ENCODE measurements around the gene KANK4.

Gene KANK4

DNA sequence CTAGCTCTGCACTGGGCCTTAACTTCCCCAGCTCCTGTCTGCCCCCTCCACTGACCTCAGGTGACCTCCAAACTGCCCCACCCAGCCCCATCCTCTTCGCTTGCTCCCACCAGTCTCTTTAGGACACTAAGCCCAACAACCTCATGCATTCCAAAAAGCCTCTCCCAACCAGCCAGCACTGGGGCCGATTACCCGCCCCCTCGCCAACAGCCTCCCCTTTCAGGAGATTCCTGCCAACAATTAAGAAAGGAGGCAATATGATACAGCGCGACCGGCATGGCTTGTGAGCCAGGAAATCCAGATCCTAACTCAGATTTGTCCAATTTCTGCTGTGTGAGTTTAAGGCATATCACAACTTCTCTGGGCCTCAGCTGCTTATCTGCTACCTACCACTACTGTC lies 14.7 kb downstream of the KANK4 start:
- DNase-seq, result no peak

DNA sequence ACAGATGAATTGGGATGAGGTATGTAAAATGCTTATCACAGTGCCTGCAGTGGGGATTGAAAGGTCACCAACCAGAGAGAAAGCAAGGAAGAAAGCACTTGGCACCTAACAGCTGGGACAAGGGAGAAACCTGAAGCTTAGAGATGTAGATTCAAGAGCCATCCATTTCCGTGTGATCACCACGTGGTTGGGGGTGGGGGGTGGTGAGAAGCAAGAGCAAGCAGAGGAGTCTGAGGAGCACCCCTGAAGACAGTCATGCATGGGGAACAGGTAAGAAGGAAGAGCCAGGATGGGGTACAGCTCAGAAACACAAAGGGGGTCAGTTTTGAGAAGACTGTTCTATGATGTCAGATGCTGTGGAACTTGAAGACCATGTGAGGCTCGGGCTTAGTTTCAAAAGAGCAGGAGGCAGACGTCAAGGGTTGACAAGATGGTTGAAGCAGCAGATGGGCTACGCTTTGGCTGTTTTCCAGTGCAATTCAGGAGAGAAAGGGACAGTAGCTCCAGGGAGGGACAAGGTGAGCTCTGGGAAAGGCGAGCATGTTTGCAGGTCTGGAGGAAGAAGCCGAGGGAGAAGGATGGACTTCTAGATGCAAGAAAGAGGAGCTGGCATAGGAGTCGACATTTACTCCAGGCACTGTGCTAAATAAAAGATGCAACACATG lies 17.4 kb downstream of the KANK4 start:
- DNase-seq, result no peak

DNA sequence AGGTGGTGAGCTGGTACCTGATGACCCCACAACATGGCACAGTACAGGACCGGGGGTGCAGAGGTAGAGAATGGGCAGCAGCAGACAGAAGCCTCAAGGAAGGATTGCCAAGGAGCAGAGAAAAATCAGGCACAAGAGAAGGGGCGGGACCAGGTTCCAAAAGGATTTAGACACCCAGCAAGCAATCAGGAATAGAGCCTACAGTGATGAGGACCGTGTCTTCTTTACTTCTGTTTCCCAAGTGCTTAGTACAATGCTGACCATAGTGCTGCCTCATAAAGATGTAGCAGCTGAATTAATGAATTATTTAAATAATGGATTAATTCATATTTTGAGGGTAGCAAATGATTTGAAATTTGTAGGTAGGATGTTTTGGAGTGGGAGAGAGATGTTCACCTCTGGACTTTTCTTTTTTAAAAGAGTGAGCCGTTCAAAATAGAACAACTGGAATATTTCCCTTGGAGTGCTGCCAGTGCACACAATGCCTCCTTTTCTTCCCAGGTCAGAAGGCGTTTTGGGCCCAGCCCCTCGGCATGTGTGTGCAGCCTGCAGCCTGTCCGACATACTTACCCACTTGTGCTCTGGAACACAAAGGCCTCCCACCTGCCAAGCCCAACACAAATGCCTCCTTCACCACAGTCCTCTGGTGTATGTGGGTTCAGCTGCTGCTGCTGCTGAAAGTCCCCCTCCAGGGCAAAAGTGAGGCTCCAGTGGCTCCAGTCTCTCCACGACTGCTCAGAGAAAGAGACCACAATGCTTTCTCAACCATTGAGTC lies 19.6 kb downstream of the KANK4 start:
- DNase-seq, result no peak

- DNase-seq, result peak; percentile 30 to 51
Measured at GRCh38 chr1:62295921-62296491, 23.2 kb downstream of the KANK4 start.

DNA sequence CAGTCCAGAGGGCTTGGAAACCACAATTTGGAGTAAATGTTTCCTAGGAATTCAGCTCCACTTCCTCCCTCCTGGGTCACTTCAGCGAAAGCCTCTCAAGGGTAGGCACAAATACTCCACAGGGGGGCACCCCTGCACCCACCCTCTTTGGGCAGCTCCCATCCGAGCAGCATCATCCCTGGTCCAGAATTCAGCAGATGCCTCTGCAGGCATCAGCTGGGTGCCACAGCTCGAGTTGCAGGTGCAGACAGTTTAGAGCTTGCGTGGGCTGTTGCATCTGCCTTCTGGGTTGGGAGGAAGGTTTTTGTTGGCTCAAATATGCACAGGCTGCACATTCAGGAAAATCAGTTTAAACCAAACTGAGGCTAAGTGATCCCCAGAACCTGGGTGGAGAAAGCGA lies 25.0 kb downstream of the KANK4 start:
- peak; percentile 24 to 27 for DNase-seq

- no peak for DNase-seq
Measured at GRCh38 chr1:62288662-62289061, 30.6 kb downstream of the KANK4 start.

DNA sequence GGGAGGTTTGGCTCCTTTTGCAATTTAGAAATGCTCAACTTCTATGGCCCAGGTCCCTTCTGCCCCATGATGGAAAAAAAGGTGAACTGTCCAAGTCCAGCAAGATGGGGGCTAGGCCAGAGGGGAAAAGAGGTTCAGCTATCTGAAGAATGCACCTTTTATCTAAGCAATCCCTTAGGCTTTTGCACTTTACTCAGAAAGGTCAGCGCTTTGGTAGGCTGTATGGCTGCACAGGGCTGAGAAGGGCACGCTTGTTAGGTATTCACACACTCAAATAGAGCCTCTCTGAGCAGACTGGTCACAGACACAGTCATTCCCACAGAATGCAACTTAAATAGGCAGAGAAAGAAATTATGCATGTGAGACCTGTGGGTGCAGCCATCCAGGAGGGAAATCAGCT lies 31.0 kb downstream of the KANK4 start:
- DNase-seq, result no peak

GRCh38 chr1:62286786-62287224 lies 32.4 kb downstream of the KANK4 start:
- DNase-seq, result no peak

DNA sequence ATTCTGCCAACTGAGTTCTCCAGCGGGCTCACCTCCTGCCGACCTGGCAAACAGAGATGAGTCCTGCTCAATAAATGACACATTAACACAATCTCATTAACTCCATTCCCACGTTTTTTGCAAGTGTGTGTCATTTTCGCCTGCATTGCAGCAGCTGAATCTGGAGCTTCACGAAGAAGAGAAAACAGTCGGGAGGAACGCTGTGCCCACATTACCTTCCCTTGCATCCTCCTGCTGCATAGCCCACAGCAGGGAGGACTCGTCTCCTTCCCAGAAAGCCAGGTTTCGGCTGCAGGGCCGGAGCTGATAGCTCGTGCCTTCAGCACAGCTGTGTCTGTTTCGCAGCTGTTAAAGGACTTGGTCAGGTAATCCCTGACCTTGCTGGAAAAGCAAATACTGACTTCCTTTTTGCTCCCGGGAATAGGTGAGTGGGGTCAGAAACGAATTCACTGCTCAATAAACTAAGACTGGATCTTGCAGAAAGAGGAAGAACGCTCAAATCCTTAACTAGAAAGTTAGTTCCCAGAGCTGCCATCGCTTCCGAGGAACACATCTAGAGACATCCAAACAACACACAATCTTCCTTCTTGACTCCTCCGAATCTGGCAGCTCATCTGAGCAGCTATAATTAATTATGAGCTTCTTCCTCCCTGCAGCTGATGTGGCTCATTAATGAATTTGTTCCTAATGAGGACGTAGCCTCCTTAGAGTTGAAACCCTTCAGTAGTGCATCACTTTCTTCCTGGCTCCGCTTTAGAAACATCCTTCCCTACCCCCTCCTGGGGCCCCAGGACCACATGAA lies 33.0 kb downstream of the KANK4 start:
- DNase-seq, result no peak

DNA sequence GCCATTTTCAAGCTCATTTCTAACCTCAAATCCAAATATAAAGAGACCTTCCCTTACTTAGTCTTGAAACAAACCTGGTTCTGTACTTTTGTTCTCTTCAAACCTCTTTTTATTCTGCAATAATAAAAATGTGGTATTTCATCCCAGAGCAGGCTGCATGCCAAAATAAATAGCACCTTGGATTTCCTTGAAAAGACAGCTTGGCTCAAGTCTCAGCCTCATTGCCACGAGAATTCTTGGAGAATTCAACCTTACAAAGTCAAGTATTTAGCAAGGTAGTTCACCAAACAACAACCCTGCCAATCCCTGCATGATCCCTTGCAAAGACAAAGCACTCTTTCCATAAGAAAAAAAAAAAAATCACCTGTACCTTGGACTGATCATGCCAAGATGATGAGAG lies 33.8 kb downstream of the KANK4 start:
- no peak for DNase-seq

DNA sequence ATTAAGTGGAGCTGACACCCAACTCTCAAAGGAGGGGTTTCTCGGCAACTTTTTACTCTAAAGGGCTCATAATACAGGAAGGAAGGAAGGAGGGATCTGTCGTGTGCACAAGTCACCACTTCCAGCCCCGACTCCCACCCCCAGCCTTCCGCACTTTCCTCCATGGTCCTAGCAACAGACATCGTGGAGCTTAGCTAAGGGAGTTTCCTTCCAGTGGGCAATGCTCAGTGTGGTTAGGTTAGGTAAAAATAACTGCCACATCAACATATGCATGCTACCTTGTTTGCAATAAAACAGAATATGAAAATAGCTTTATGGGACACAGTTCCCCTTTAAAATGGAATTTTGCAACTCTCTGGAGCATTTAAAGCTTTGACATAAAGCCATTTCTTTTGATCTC lies 35.2 kb downstream of the KANK4 start:
- DNase-seq, result no peak

- no peak for DNase-seq
Measured at GRCh38 chr1:62282909-62283755, 36.1 kb downstream of the KANK4 start.

GRCh38 chr1:62281922-62282555 lies 37.2 kb downstream of the KANK4 start:
- DNase-seq, result no peak

DNA sequence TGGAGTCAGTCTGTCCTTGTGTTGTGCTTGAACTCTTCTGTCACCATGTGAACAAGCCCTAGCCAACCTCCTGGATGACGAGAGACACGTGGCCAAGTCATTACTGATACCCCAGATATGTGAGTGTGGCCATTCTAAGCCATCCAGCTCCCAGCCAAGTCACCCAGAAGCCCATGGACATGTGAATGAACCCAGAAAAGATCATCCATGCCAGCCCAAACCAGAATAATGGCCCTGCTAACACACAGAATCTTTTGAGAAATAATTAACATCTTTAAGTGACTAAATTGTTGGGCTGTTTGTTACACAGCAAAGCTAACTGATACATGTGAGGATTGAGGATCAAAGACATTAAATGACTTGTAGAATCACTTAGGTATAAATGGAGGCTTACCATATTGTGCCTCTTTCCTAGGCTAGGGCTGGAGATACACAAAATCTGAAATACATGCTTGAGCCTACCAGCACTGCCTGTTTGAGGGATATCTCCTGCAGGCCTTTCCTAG lies 38.2 kb downstream of the KANK4 start:
- DNase-seq, result no peak

GRCh38 chr1:62280150-62280549 lies 39.1 kb downstream of the KANK4 start:
- no peak for DNase-seq

GRCh38 chr1:62276791-62277190 lies 42.4 kb downstream of the KANK4 start:
- no peak for DNase-seq

DNA sequence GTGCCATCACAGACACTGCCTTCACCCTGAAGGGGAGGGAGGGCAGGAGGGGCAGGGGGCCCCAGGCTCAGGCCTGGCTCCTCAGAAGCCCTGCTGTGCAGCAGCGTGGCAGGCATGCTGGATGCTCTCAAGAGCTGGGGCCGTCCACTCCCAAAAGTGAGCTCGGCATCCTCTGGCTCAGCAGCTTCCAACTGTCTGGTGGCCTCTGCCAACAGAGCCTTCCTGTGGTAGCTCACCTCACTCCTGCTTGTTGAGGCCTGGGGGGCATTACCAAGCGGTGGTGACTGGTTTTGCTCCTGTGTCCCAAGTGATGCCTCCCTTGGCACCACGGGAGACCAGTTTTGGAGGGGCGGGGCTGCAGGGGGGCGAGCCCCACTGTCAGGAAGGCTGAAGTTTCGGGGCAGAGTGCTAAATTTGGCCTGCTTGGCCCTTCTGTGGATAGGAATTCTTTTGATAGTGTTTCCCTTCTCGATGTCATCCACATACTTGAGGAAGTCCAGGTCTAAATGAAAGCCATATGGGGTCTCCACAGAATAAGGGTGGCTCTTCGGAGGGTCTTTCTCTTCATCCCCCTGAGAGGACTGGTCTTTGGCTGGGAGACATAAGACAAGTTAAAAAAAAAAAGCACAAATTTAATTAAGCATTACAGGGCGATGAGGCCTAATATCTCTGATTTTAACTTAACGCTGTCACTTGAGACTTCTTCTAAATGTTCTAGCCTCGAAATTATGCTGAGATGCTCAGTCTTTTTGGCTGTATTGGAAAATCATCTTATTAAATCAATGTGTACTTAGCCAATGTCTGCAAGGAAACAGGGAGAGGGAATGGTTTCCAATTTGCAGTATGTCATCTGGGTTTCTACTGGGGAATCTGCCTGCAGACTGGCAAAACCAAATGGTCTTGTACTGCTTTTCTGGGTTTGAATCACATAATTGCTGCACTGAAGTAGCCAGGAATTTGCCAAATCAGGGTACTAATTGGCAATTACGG lies 44.4 kb downstream of the KANK4 start:
- no peak for DNase-seq

- DNase-seq, result no peak
Measured at GRCh38 chr1:62273953-62274352, 45.3 kb downstream of the KANK4 start.

- peak; percentile 22 to 52 for DNase-seq
Measured at GRCh38 chr1:62271948-62272728, 47.1 kb downstream of the KANK4 start.
